ES-I3 (cell line): Measurements from ENCODE around the gene GAA.

Experiments
- H3K36me3 ChIP-seq: 2 replicates; pipeline ENCODE4 v1.6.1; 2013; ENCODE audit warnings: mild to moderate bottlenecking, low read length, control low read depth, moderate library complexity; ENCODE audit not compliant: insufficient read depth
- H3K4me1 ChIP-seq: 2 replicates; pipeline ENCODE4 v1.6.1; 2013; ENCODE audit warnings: mild to moderate bottlenecking, control low read depth, low read length; ENCODE audit not compliant: insufficient read depth
- H3K9ac ChIP-seq: 2 replicates; pipeline ENCODE4 v1.6.1; 2013; ENCODE audit warnings: low read depth, mild to moderate bottlenecking, low read length, moderate library complexity
- H3K9me3 ChIP-seq: 2 replicates; pipeline ENCODE4 v1.6.1; 2013; ENCODE audit warnings: mild to moderate bottlenecking, low read length, moderate library complexity; ENCODE audit not compliant: control insufficient read depth, insufficient read depth

The GAA gene

GRCh38 chr17:80124351-80124981 is 23.1 kb downstream of the GAA start:
- no peaks in the 10 kb centered on the region for H3K36me3 ChIP-seq
- peaks cover 13% of the 10 kb centered on the region; the same call in 1 of the 2 replicates for H3K4me1 ChIP-seq
- no peaks in the 10 kb centered on the region for H3K9me3 ChIP-seq
- no peak overlapping the region for H3K9ac ChIP-seq

GRCh38 chr17:80125656-80126448 is 24.5 kb downstream of the GAA start:
- Histone ChIP-seq H3K36me3 (no peaks in the 10 kb centered on the region), H3K9me3 (no peaks in the 10 kb centered on the region), H3K9ac (no peak overlapping the region), H3K4me1 (peaks cover 13% of the 10 kb centered on the region; the same call in 1 of the 2 replicates)

GRCh38 chr17:80126449-80126715 is 25.0 kb downstream of the GAA start:
- H3K9me3 ChIP-seq, result no peaks in the 10 kb centered on the region

GRCh38 chr17:80129006-80129565 is 27.7 kb downstream of the GAA start:
- H3K4me1 ChIP-seq, result peaks cover 8% of the 10 kb centered on the region; the same call in 1 of the 2 replicates
- H3K36me3 ChIP-seq, result peaks cover 10% of the 10 kb centered on the region
- H3K9me3 ChIP-seq, result no peaks in the 10 kb centered on the region
- H3K9ac ChIP-seq, result no peak overlapping the region

More at GRCh38 chr17:80126449-80126715, 25.0 kb downstream of the GAA start:
- no peaks in the 10 kb centered on the region for H3K36me3 ChIP-seq
- H3K9ac ChIP-seq, result no peak overlapping the region
- H3K4me1 ChIP-seq, result peaks cover 13% of the 10 kb centered on the region; the same call in 1 of the 2 replicates

GRCh38 chr17:80130992-80131391 is 29.6 kb downstream of the GAA start:
- Histone ChIP-seq H3K9ac (no peak overlapping the region), H3K4me1 (no peaks in the 10 kb centered on the region), H3K9me3 (no peaks in the 10 kb centered on the region), H3K36me3 (peaks cover 16% of the 10 kb centered on the region)

- Histone ChIP-seq H3K9ac (no peak overlapping the region), H3K4me1 (no peaks in the 10 kb centered on the region), H3K36me3 (peaks cover 36% of the 10 kb centered on the region), H3K9me3 (no peaks in the 10 kb centered on the region)
These were observed 31.7 kb downstream of the GAA start for GRCh38 chr17:80132906-80133625.

DNA sequence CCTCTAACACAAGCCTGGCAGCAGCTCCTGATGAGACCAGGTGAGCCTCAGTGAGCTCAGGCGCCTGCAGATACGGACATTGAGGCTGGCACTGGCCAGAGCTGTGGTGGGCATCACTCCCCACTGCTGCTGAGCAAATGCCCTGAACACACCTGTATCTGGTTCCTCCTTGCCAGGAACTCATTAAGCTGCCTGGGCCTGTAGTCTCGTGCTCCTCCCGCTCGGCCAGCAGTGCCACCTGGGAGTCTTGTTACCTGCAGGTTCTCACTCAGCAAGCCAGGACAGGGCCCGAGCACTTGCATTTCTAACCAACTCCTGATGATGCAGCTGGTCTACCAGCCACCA is 32.2 kb downstream of the GAA start:
- Histone ChIP-seq H3K9me3 (no peaks in the 10 kb centered on the region), H3K4me1 (no peaks in the 10 kb centered on the region), H3K36me3 (peaks cover 41% of the 10 kb centered on the region), H3K9ac (no peak overlapping the region)

DNA sequence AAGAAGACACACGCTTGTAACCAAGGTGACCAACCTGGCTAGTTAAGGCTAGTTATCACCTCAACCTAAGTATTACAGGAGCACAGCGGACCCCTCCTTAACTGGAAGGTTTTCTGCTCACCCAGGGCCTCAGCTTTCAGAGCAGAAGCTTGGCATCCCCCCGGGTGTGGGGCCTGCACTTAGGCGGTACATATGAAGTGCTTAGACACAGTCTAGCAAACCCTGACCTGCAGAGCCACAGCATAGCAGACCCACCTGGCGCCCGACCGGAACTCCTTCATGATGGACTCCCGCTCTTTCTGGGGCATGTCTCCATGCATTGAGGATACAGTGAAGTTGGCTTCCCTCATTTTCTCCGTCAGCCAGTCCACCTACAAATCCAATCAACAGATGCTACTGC is 35.8 kb downstream of the GAA start:
- no peak overlapping the region for H3K9ac ChIP-seq
- peaks cover 74% of the 10 kb centered on the region for H3K36me3 ChIP-seq
- no peaks in the 10 kb centered on the region for H3K4me1 ChIP-seq
- no peaks in the 10 kb centered on the region for H3K9me3 ChIP-seq

GRCh38 chr17:80138856-80139426 is 37.6 kb downstream of the GAA start:
- Histone ChIP-seq H3K36me3 (peaks cover 79% of the 10 kb centered on the region), H3K9ac (no peak overlapping the region), H3K9me3 (no peaks in the 10 kb centered on the region), H3K4me1 (no peaks in the 10 kb centered on the region)

GRCh38 chr17:80141463-80142165 is 40.2 kb downstream of the GAA start:
- Histone ChIP-seq H3K36me3 (peaks cover 71% of the 10 kb centered on the region), H3K9ac (no peak overlapping the region), H3K4me1 (peaks cover 6% of the 10 kb centered on the region), H3K9me3 (no peaks in the 10 kb centered on the region)

- Histone ChIP-seq H3K9me3 (no peaks in the 10 kb centered on the region), H3K36me3 (peaks cover 57% of the 10 kb centered on the region), H3K9ac (no peak overlapping the region), H3K4me1 (peaks cover 6% of the 10 kb centered on the region)
These were observed 41.5 kb downstream of the GAA start for GRCh38 chr17:80142929-80143328.

DNA sequence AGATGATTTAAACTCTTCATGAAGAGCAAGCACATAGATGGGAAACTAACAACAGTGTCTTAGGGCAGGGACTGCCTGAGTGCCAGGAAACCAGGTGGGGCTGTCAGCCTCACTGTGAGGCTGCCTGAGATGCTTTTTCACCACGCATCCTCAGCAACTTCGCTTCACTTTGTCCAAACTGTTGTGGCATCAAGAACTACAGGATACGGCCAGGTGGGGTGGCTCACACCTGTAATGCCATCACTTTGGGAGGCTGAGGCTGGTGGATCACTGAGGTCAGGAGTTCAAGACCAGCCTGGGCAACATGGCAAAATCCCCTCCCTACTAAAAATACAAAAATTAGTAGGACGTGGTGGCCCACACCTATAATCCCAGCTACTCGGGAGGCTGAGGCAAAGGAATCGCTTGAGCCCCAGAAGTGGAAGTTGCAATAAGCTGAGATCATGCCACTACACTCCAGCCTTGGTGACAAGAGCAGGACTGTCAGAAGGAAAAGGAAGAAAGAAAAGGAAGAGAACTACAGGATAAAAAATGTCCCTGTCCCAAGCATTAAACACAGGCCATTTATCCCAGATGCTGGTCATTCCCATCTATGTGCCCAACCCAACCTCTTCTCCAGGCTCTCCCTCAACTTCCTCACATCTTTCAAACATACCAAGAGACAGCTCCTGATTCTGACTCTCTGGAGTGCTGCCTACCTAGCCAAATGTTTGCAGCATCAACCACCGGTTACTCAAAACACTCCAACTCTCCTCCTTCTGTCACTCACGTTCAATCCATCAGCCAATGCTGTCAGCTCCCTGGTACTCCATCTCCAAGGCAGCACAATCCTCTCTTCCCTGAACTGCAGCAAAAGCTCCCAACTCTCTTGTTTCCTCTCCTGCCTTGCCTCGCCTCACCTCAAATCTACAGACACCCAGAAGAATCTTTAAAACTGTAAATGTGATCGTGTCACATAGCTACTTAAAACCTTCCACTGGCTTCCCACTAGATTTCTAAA is 44.0 kb downstream of the GAA start:
- peaks cover 33% of the 10 kb centered on the region for H3K36me3 ChIP-seq
- H3K9me3 ChIP-seq, result no peaks in the 10 kb centered on the region
- H3K9ac ChIP-seq, result peak overlapping the region; percentile 80; the same call in 1 of the 2 replicates
- H3K4me1 ChIP-seq, result peaks cover 6% of the 10 kb centered on the region
